A549 treated with Mapracorat at 1 μM for 4 hours (cell line): Measurements from ENCODE around the gene MAGEB2. TPM values are rescaled to one million over a fixed set of nuclear protein-coding genes. Genes with fewer than 3 reads are reported as not detected.

Experiments
- total RNA-seq: library from RNA; stranded (reverse); fragments of 200-300 nt; extraction: Qiagen RNA extraction; gene quantifications from 5 replicates; pipeline ENCODE4 v1.2.3, GENCODE V29; 2022

The MAGEB2 gene
- not detected in 5 replicates for total RNA-seq

GRCh38 chrX:30215357-30215843 is at the start of gene MAGEB2:
MAGEB2 (plus strand) TSS chrX:30215563; CDS start chrX:30218581, 3,018 bp downstream.

GRCh38 chrX:30230395-30230794 is 15.0 kb downstream of the MAGEB2 start, which contains the start of gene MAGEB3:
MAGEB3 (plus strand) TSS chrX:30230657; CDS start chrX:30235925, 5,268 bp downstream.

GRCh38 chrX:30241724-30242415 is 26.5 kb downstream of the MAGEB2 start, which contains the start of gene MAGEB4:
MAGEB4 (plus strand) TSS chrX:30242000; CDS start chrX:30242136, 136 bp downstream.

GRCh38 chrX:30246769-30247489 is 31.6 kb downstream of the MAGEB2 start, which contains the start of gene MAGEB1:
MAGEB1 (plus strand) TSS chrX:30247146; CDS start chrX:30250494, 3,348 bp downstream.

Other genes with a start within 250 kb of the MAGEB2 start
- not detected in 5 replicates for gene MAGEB3, start 15.1 kb downstream of the MAGEB2 start, total RNA-seq
- not detected in 5 replicates for gene MAGEB4, start 26.4 kb downstream of the MAGEB2 start, total RNA-seq
- gene MAGEB1, start 31.6 kb downstream of the MAGEB2 start, total RNA-seq = not detected in 5 replicates
- gene NR0B1, start 93.8 kb downstream of the MAGEB2 start, total RNA-seq = 18.8 to 30.9 TPM (median 24.1 TPM) in 5 replicates